ENCODE results near the gene MRPL37. TPM values are rescaled to one million over a fixed set of nuclear protein-coding genes. Genes with fewer than 3 reads are reported as not detected.

The MRPL37 gene
- polyA plus RNA-seq, 1 of the 3 experiments (the other 2 are of a cell fraction), result 11.3 TPM

DNA sequence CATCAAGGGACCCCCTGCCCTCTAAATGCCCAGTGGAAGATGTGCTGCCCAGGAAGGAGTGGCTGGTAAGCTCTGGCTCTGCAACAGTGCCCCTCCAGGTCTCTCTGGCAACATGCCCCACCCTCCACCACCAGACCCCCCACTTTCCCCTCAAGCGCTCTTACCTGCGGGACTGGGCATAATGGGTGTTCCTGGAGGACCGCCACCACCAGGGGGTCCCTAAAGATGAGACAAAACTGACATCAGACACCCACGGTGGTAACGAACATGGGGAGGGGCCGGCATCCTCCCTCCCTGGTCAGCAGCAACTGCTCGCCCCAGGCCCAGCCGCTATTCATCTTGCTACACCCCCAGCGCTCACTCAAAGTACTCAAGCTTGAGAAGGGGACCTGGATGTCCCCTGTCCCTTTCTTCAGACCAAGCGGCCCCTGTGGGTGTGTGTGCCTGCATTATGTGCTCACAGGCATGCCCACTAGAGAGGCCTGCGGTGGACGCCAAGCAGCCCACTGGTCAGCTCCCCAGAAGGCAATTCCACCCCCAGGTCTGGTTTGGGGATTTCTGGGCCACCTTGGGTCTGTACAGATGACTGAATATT lies 40.9 kb downstream of the MRPL37 start:
- POLR2A ChIA-PET, result no interaction called here
- Histone ChIP-seq H3F3A (replicated peaks; ENCODE audit: insufficient read depth) (no peaks in the 10 kb centered on the region), H3K36me3 (replicated peaks in 1 of 2; ENCODE audit: control insufficient read depth in 1 of 2, insufficient read depth in 2 of 2, low read length in 1 of 2) (peaks cover 7 to 34% of the 10 kb centered on the region in 2 experiments), H2AFZ (ENCODE audit: low read depth) (no peak overlapping the region), H3K27ac (ENCODE audit: low read depth in 2 of 2, low read length in 1 of 2) (no peak overlapping the region), H3K9me2 (no peaks in the 10 kb centered on the region), H3K9me3 (no peaks in the 10 kb centered on the region), H3K27me3 (ENCODE audit: insufficient read depth) (no peaks in the 10 kb centered on the region), H3K4me2 (no peak overlapping the region), H3K79me2 (ENCODE audit: insufficient read depth) (no peaks in the 10 kb centered on the region), H3K9ac (no peak overlapping the region), H3K4me3 (ENCODE audit: low read depth in 2 of 2, low read length in 1 of 2) (no peak overlapping the region), H3K4me1 (ENCODE audit: control insufficient read depth in 1 of 2, insufficient read depth in 2 of 2, low read depth in 1 of 2, low read length in 1 of 2) (peaks cover 0 to 19% of the 10 kb centered on the region in 2 experiments; a peak in 1 of 4 replicates), H4K20me1 (ENCODE audit: insufficient read depth) (no peaks in the 10 kb centered on the region)
- no peak for TF ChIP-seq MAX (IDR thresholded peaks at IDR 0.05; ENCODE audit: low read depth)
- no peak for TF ChIP-seq ELF1 (IDR thresholded peaks at IDR 0.05)
- no peak for TF ChIP-seq NRF1 (IDR thresholded peaks at IDR 0.05; ENCODE audit: low read depth, low read length)
- TF ChIP-seq TEAD4 (IDR thresholded peaks at IDR 0.05; ENCODE audit: borderline replicate concordance, insufficient read depth), result no peak
- TF ChIP-seq, protein P1, sequence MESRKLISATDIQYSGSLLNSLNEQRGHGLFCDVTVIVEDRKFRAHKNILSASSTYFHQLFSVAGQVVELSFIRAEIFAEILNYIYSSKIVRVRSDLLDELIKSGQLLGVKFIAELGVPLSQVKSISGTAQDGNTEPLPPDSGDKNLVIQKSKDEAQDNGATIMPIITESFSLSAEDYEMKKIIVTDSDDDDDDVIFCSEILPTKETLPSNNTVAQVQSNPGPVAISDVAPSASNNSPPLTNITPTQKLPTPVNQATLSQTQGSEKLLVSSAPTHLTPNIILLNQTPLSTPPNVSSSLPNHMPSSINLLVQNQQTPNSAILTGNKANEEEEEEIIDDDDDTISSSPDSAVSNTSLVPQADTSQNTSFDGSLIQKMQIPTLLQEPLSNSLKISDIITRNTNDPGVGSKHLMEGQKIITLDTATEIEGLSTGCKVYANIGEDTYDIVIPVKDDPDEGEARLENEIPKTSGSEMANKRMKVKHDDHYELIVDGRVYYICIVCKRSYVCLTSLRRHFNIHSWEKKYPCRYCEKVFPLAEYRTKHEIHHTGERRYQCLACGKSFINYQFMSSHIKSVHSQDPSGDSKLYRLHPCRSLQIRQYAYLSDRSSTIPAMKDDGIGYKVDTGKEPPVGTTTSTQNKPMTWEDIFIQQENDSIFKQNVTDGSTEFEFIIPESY (IDR thresholded peaks at IDR 0.05; ENCODE audit: borderline replicate concordance, low read depth), result no peak
- TF ChIP-seq RAD21 (IDR thresholded peaks at IDR 0.05; ENCODE audit: low read length), result no peak
- TF ChIP-seq TCF12 (IDR thresholded peaks at IDR 0.05), result no peak
- no peak for TF ChIP-seq FOXM1 (IDR thresholded peaks at IDR 0.05; ENCODE audit: low read depth)
- no peak for TF ChIP-seq JUND (IDR thresholded peaks at IDR 0.05)
- no peak for TF ChIP-seq NFIC (IDR thresholded peaks at IDR 0.05; ENCODE audit: borderline replicate concordance)
- TF ChIP-seq USF2 (IDR thresholded peaks at IDR 0.05; ENCODE audit: borderline replicate concordance, low read depth, low read length), result no peak
- no peak for TF ChIP-seq RXRA (IDR thresholded peaks at IDR 0.05; ENCODE audit: borderline replicate concordance, low read depth)
- no peak for TF ChIP-seq YY1 (IDR thresholded peaks at IDR 0.05; ENCODE audit: low read depth)
- TF ChIP-seq CTCF (IDR thresholded peaks at IDR 0.05), result no peak
- TF ChIP-seq GATA2 (CRISPR knock-in tag; IDR thresholded peaks at IDR 0.05), result no peak
- TF ChIP-seq IRF3 (IDR thresholded peaks at IDR 0.05; ENCODE audit: low read depth, low read length), result no peak
- TF ChIP-seq, protein P2, sequence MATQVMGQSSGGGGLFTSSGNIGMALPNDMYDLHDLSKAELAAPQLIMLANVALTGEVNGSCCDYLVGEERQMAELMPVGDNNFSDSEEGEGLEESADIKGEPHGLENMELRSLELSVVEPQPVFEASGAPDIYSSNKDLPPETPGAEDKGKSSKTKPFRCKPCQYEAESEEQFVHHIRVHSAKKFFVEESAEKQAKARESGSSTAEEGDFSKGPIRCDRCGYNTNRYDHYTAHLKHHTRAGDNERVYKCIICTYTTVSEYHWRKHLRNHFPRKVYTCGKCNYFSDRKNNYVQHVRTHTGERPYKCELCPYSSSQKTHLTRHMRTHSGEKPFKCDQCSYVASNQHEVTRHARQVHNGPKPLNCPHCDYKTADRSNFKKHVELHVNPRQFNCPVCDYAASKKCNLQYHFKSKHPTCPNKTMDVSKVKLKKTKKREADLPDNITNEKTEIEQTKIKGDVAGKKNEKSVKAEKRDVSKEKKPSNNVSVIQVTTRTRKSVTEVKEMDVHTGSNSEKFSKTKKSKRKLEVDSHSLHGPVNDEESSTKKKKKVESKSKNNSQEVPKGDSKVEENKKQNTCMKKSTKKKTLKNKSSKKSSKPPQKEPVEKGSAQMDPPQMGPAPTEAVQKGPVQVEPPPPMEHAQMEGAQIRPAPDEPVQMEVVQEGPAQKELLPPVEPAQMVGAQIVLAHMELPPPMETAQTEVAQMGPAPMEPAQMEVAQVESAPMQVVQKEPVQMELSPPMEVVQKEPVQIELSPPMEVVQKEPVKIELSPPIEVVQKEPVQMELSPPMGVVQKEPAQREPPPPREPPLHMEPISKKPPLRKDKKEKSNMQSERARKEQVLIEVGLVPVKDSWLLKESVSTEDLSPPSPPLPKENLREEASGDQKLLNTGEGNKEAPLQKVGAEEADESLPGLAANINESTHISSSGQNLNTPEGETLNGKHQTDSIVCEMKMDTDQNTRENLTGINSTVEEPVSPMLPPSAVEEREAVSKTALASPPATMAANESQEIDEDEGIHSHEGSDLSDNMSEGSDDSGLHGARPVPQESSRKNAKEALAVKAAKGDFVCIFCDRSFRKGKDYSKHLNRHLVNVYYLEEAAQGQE (IDR thresholded peaks at IDR 0.05; ENCODE audit: low read depth, low read length), result no peak
- WGBS (ENCODE audit: low lambda C conversion rate), result 96% methylated on average over 9 of the region's 12 CpGs
- CTCF ChIA-PET, result interaction anchor here (0.7 kb wide), 1 partner anchor 33 kb away, joined by 3 read pairs; no protein-coding TSS in a partner anchor
- no peak for DNase-seq

All from SK-N-SH (cell line).